ENCODE data around the gene IGFBPL1. TPM values are rescaled to one million over a fixed set of nuclear protein-coding genes. Genes with fewer than 3 reads are reported as not detected.

The IGFBPL1 gene
- total and polyA plus RNA-seq, 2 donors (not counting 1 experiment from before 2014, with no cell fraction given): not detected

DNA sequence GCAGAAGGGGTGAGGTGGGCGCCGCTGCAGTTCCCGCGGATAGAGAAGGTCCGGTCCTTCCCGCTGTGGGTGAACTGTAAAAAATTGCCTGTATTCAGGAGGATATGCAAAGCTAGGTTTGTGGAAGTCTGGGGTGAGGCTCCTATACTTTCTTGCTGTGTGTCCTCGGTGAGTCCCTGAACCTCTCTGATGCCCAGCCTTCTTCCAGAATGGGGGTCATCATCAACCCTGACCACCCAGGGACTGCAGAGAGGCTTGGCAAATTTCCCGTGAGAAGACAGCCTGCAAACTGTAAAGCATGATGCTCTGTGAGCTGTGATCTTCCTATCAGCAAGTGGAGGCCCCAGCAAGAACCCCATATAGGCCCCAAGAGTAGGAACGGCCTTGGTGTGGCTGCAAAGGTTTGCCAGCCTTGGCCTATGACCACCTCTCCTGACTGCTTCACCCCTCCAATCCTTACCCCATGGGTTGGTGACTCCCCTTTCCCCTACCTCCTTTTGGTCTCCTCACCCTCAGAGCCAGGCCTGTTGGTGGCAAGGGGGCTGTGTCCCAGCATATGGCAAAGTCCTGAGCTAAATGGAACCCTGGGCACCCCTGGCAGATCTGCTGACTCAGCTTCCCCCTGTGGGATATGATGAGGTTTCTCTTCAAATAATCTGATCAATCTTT is 31.0 kb downstream of the IGFBPL1 start:
- Histone ChIP-seq H3K27ac (ENCODE audit: low read length in 2 of 2) (peak overlapping the region in 1 of 2 donors; percentile 64), H3K4me3 (ENCODE audit: control extremely low read depth in 1 of 5, extremely low read depth in 1 of 5, insufficient read depth in 1 of 5, low read depth in 2 of 5, low read length in 4 of 5) (peak overlapping the region; percentile 11 to 85 (median 71)), H3K9me3 (ENCODE audit: control extremely low read depth in 1 of 3, control insufficient read depth in 2 of 3, insufficient read depth in 1 of 3, low read length in 2 of 3) (peaks cover 0 to 11% (median 0%) of the 10 kb centered on the region in 3 donors), H3K27me3 (replicated peaks in 1 of 4; ENCODE audit: control extremely low read depth in 1 of 4, control insufficient read depth in 3 of 4, insufficient read depth in 4 of 4, low read length in 3 of 4) (peaks cover 0 to 3% (median 0%) of the 10 kb centered on the region in 4 experiments), H3K9ac (ENCODE audit: low read length) (peak overlapping the region; percentile 88), H4K20me1 (ENCODE audit: control insufficient read depth, insufficient read depth, low read length, poor library complexity, severe bottlenecking) (no peaks in the 10 kb centered on the region), H3K4me2 (replicated peaks; ENCODE audit: low read depth, low read length, poor library complexity, severe bottlenecking) (peak overlapping the region; percentile 95), H3K4me1 (ENCODE audit: control insufficient read depth in 2 of 2, insufficient read depth in 2 of 2, low read length in 2 of 2) (peaks cover 6 to 13% of the 10 kb centered on the region in 2 donors), H3K79me2 (ENCODE audit: control insufficient read depth, insufficient read depth, low read length) (no peaks in the 10 kb centered on the region), H2AFZ (ENCODE audit: insufficient read depth, low read depth, low read length, poor library complexity, severe bottlenecking) (peak overlapping the region; percentile 96), H3K36me3 (replicated peaks in 1 of 2; ENCODE audit: control extremely low read depth in 1 of 2, control insufficient read depth in 1 of 2, extremely low read depth in 1 of 2, insufficient read depth in 2 of 2, low read length in 1 of 2) (peaks cover 0 to 4% of the 10 kb centered on the region in 2 experiments)
- TF ChIP-seq EZH2 (IDR thresholded peaks at IDR 0.05; ENCODE audit: borderline replicate concordance, insufficient read depth, low read depth, low read length, poor library complexity, severe bottlenecking) (no peak), CTCF (IDR thresholded peaks at IDR 0.05) (no peak)
- Mint-ChIP-seq H3K27me3 (peaks cover 10% of the 10 kb centered on the region), H3K9me3 (ENCODE audit: insufficient read depth) (no peaks in the 10 kb centered on the region), H3K4me3 (peak overlapping the region; percentile 90), H3K27ac (peak overlapping the region; percentile 56), H3K4me1 (peaks cover 21% of the 10 kb centered on the region)
- DNase-seq (peak; percentile 23), ATAC-seq (ENCODE audit: low read depth) (no peak)
- intact Hi-C loops (cut with micrococcal nuclease): no loop called here
- ChIA-PET POLR2A (interaction anchor here (1.6 kb wide), 1 partner anchor 490 kb away, joined by 4 read pairs; no protein-coding TSS in a partner anchor), CTCF (interaction anchor here (0.9 to 1.5 kb wide), 2 partner anchors 39 to 305 kb away, joined by 3 to 5 read pairs; no protein-coding TSS in a partner anchor)
- 16% methylated on average over 3 of the region's 9 CpGs for WGBS (ENCODE audit: insufficient coverage)

Measured in B cell (primary cell).